Ovary (tissue), 3 donors: Measurements from ENCODE around the gene CCDC74A.
"Not testable (repeated sequence)": the region's sequence is repeated elsewhere in the genome, so short reads cannot be mapped to it uniquely, and the experiment has no call there.

ENCODE experiments used
- EP300 ChIP-seq: sonication (generic); formaldehyde crosslinking; IDR thresholded peaks from one replicate; pipeline ENCODE4 v1.6.1; 2017; ENCODE audit warnings: antibody characterized with exemption
- TF ChIP-seq, protein P1 (sequence below), 3 donors: fragments of 450-650 bp in 2 of 3; fragments of 200-600 bp in 1 of 3; IDR thresholded peaks; one replicate each; pipeline versions ENCODE4 v1.5.1 to v1.8.0; 2016 to 2022; ENCODE audit warnings: antibody characterized with exemption in 3 of 3, mild to moderate bottlenecking in 1 of 3
- donor health status: DM: no; HTN: no; CAD: no.

DNA sequence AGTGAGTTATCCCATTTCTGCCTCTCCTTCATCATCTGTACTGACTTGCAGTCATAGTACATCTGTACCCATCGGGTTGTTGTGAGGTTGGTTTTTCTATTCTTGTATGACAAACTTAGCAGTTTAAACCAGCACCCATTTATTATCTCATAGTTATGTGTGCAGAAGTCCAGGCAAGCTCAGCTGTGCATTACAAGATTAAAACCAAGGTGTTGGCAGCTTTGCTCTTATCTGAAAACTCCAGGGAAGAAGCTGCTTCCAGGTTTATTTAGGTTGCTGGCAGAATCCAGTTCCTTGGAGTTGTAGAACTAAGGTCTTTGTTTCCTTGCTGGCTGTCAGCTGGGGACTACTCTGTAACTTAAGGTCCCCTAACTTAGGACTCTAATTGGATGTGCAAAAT is 32.2 kb upstream of the CCDC74A start:
- TF ChIP-seq, protein P1, sequence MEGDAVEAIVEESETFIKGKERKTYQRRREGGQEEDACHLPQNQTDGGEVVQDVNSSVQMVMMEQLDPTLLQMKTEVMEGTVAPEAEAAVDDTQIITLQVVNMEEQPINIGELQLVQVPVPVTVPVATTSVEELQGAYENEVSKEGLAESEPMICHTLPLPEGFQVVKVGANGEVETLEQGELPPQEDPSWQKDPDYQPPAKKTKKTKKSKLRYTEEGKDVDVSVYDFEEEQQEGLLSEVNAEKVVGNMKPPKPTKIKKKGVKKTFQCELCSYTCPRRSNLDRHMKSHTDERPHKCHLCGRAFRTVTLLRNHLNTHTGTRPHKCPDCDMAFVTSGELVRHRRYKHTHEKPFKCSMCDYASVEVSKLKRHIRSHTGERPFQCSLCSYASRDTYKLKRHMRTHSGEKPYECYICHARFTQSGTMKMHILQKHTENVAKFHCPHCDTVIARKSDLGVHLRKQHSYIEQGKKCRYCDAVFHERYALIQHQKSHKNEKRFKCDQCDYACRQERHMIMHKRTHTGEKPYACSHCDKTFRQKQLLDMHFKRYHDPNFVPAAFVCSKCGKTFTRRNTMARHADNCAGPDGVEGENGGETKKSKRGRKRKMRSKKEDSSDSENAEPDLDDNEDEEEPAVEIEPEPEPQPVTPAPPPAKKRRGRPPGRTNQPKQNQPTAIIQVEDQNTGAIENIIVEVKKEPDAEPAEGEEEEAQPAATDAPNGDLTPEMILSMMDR (IDR thresholded peaks at IDR 0.05), result not testable (repeated sequence)
- TF ChIP-seq EP300, result not testable (repeated sequence)
